ENCODE data around the gene MPDU1. TPM values are rescaled to one million over a fixed set of nuclear protein-coding genes. Genes with fewer than 3 reads are reported as not detected.

The MPDU1 gene
- total and polyA plus RNA-seq, 10 of the 15 experiments (the other 5 are each of a cell fraction or from before 2014, with no cell fraction given), result 3.6 to 138 (median 78.9) TPM

GRCh38 chr17:7572338-7572587, 11.4 kb upstream of the MPDU1 start (continued):
- TF ChIP-seq PBX3 (IDR thresholded peaks at IDR 0.05; ENCODE audit: insufficient replicate concordance, low read depth, low read length), result no peak
- no peak for TF ChIP-seq CUX1 (IDR thresholded peaks at IDR 0.05; ENCODE audit: insufficient replicate concordance, low read depth, low read length)
- peak; percentile 44; the same call in 1 of the 2 replicates for TF ChIP-seq POLR2AphosphoS5 (IDR thresholded peaks at IDR 0.05; ENCODE audit: low read length)
- TF ChIP-seq PML (IDR thresholded peaks at IDR 0.05; ENCODE audit: low read length), result no peak; the same call in 1 of the 2 replicates
- no peak for TF ChIP-seq CREM (IDR thresholded peaks at IDR 0.05; ENCODE audit: low read depth)
- no peak for TF ChIP-seq ZNF622 (IDR thresholded peaks at IDR 0.05)
- no peak for TF ChIP-seq SP1 (IDR thresholded peaks at IDR 0.05; ENCODE audit: low read depth, low read length)
- TF ChIP-seq EED (IDR thresholded peaks at IDR 0.05; ENCODE audit: low read depth), result no peak; the same call in 1 of the 2 replicates
- no peak for TF ChIP-seq TCF3 (IDR thresholded peaks at IDR 0.05; ENCODE audit: borderline replicate concordance, insufficient read depth, low read depth, low read length)
- no peak; the same call in 1 of the 2 replicates for TF ChIP-seq NKRF (conservative IDR thresholded peaks at IDR 0.05)
- TF ChIP-seq HDGF (IDR thresholded peaks at IDR 0.05), result no peak
- TF ChIP-seq RAD51 (IDR thresholded peaks at IDR 0.05), result peak; percentile 97
- TF ChIP-seq SMAD5 (IDR thresholded peaks at IDR 0.05; ENCODE audit: low read depth), result no peak
- no peak for TF ChIP-seq RFX5 (IDR thresholded peaks at IDR 0.05; ENCODE audit: low read depth, low read length)
- no peak for TF ChIP-seq NFXL1 (IDR thresholded peaks at IDR 0.05; ENCODE audit: borderline replicate concordance)
- no peak for TF ChIP-seq BMI1 (IDR thresholded peaks at IDR 0.05; ENCODE audit: borderline replicate concordance)
- no peak for TF ChIP-seq RAD21 (IDR thresholded peaks at IDR 0.05; ENCODE audit: insufficient read depth, low read depth, low read length)
- no peak for TF ChIP-seq RUNX3 (IDR thresholded peaks at IDR 0.05; ENCODE audit: low read length)
- TF ChIP-seq ZSCAN29 (IDR thresholded peaks at IDR 0.05), result no peak
- TF ChIP-seq RELA (IDR thresholded peaks at IDR 0.05; ENCODE audit: borderline replicate concordance, partially characterized antibody), result peak; percentile 77
- no peak for TF ChIP-seq SRF (IDR thresholded peaks at IDR 0.05; ENCODE audit: low read depth in 2 of 2, low read length in 2 of 2)
- no peak; the same call in 1 of the 2 replicates for TF ChIP-seq ELK1 (IDR thresholded peaks at IDR 0.05; ENCODE audit: low read depth, low read length)
- TF ChIP-seq BACH1 (IDR thresholded peaks at IDR 0.05; ENCODE audit: borderline replicate concordance), result no peak

Data from GM12878 (cell line).